ENCODE measurements around the gene PRDX5. TPM values are rescaled to one million over a fixed set of nuclear protein-coding genes. Genes with fewer than 3 reads are reported as not detected.

PRDX5 gene
- total RNA-seq, 4 donors from 2014 or later = 122 to 236 (median 223) TPM

GRCh38 chr11:64285885-64286800 is 31.8 kb upstream of the PRDX5 start:
- no peak for TF ChIP-seq CTCF (IDR thresholded peaks at IDR 0.05; ENCODE audit: low read depth)

- no peak for TF ChIP-seq CTCF (IDR thresholded peaks at IDR 0.05; ENCODE audit: low read depth)
Observed at GRCh38 chr11:64286801-64287159, 31.1 kb upstream of the PRDX5 start.

- TF ChIP-seq CTCF (IDR thresholded peaks at IDR 0.05; ENCODE audit: low read depth) = no peak
Observed at GRCh38 chr11:64287676-64288352, 30.1 kb upstream of the PRDX5 start.

GRCh38 chr11:64288353-64288750 is 29.6 kb upstream of the PRDX5 start:
- TF ChIP-seq CTCF (IDR thresholded peaks at IDR 0.05; ENCODE audit: low read depth) = no peak

- TF ChIP-seq CTCF (IDR thresholded peaks at IDR 0.05; ENCODE audit: low read depth) = no peak
Observed at GRCh38 chr11:64289002-64289564, 28.8 kb upstream of the PRDX5 start.

- TF ChIP-seq CTCF (IDR thresholded peaks at IDR 0.05; ENCODE audit: low read depth) = no peak
Observed at GRCh38 chr11:64290352-64291261, 27.3 kb upstream of the PRDX5 start.

All from subcutaneous adipose tissue (tissue), 4 donors.